ENCODE data around the gene CDH13. TPM values are rescaled to one million over a fixed set of nuclear protein-coding genes. Genes with fewer than 3 reads are reported as not detected.

Gene CDH13
- total and polyA plus RNA-seq, 2 experiments from 2014 or later: 1.6 to 4.4 TPM

DNA sequence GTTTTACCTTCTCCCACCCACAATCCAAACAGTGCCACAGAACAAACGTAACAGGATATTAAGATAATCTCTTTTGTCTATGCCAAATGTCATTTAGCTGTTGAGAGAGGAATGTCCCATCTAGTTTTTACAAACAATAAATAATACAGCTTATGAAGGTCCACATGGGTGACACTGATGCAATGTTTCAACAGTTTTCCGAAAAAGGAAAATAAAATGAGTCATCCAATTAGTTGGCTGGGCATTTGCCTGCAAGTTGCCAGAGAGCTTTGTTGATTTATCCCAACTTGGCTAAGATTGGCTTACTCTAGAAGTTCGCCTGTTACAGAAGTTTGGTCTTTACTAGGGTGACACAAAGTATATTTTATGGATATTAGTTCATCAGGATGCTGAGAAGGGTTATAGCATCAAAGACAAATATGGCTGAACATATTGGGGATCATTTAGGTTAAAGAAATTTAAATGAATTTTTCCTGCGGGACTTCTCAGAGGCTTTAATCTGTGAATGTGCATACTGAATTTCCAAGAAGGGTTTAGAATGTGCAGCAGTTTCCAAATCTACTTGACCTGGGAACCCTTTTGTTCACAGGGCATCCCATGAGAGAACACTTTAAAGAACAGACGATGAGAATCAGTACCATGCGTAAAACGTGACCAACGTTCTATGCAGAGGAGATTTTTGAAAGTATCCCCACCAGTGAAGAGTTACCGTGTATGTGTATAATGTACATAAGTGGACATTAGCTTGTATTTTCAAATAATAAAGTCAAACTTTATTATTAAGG lies 73.1 kb downstream of the CDH13 start (continued):
- TF ChIP-seq, protein P1, sequence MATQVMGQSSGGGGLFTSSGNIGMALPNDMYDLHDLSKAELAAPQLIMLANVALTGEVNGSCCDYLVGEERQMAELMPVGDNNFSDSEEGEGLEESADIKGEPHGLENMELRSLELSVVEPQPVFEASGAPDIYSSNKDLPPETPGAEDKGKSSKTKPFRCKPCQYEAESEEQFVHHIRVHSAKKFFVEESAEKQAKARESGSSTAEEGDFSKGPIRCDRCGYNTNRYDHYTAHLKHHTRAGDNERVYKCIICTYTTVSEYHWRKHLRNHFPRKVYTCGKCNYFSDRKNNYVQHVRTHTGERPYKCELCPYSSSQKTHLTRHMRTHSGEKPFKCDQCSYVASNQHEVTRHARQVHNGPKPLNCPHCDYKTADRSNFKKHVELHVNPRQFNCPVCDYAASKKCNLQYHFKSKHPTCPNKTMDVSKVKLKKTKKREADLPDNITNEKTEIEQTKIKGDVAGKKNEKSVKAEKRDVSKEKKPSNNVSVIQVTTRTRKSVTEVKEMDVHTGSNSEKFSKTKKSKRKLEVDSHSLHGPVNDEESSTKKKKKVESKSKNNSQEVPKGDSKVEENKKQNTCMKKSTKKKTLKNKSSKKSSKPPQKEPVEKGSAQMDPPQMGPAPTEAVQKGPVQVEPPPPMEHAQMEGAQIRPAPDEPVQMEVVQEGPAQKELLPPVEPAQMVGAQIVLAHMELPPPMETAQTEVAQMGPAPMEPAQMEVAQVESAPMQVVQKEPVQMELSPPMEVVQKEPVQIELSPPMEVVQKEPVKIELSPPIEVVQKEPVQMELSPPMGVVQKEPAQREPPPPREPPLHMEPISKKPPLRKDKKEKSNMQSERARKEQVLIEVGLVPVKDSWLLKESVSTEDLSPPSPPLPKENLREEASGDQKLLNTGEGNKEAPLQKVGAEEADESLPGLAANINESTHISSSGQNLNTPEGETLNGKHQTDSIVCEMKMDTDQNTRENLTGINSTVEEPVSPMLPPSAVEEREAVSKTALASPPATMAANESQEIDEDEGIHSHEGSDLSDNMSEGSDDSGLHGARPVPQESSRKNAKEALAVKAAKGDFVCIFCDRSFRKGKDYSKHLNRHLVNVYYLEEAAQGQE (IDR thresholded peaks at IDR 0.05; ENCODE audit: unreplicated experiment): no peak
- no peak for TF ChIP-seq EZH2 (IDR thresholded peaks at IDR 0.05; ENCODE audit: low read depth, unreplicated experiment)

DNA sequence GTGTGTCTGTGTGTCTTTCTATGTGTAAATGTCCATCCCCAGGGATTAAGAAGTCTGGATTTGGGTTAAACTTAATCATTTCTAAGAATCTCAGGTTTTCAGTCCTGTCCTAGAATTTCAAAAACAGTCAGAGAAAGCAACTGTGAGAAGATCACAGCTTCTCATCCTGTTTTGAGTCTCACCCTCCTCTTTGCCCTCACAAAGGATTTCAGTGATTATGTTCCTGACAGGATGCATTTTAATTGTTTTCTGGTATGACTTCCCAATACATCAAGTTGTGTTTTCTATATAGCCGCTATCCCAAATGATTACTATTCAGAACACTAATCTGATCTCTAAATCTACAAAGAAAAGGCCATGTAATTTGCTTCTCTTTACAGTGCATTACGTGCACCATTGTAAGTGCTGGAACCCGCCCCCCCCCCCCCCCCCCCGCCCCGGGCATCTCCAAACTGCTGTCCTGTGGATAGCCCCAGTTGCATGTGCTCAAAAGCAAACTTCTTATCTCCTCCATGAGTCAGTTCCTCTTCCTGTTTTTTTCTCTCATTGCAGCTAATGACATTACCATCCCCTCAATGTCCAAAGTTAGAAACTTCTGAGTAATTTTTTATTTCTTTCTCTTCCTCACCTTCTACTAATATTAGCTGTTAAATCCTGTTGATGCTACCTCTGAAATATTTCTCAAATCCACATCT lies 73.9 kb downstream of the CDH13 start:
- Histone ChIP-seq H3K27ac (ENCODE audit: low read depth) (no peak overlapping the region), H3K79me2 (replicated peaks; ENCODE audit: insufficient read depth) (no peaks in the 10 kb centered on the region), H3K4me2 (no peak overlapping the region), H3K27me3 (ENCODE audit: insufficient read depth) (no peaks in the 10 kb centered on the region), H3K4me3 (no peak overlapping the region), H3K4me1 (ENCODE audit: insufficient read depth) (peaks cover 5% of the 10 kb centered on the region; the same call in 1 of the 2 replicates), H4K20me1 (replicated peaks; ENCODE audit: insufficient read depth) (no peaks in the 10 kb centered on the region), H3K9me2 (ENCODE audit: insufficient read depth) (no peaks in the 10 kb centered on the region), H3F3A (replicated peaks; ENCODE audit: low read depth) (no peaks in the 10 kb centered on the region), H2AFZ (no peak overlapping the region), H3K36me3 (ENCODE audit: insufficient read depth) (no peaks in the 10 kb centered on the region)
- Mint-ChIP-seq H3K4me3 (no peak overlapping the region), H3K9me3 (no peaks in the 10 kb centered on the region), H3K4me1 (peaks cover 20% of the 10 kb centered on the region), H3K27me3 (ENCODE audit: insufficient read depth, low read depth, poor library complexity) (peaks cover 2% of the 10 kb centered on the region), H3K36me3 (ENCODE audit: low read depth) (no peaks in the 10 kb centered on the region), H3K27ac (no peak overlapping the region; the same call in 1 of the 2 replicates)
- DNase-seq (ENCODE audit: low spot score) (no peak), ATAC-seq (no peak)
- TF ChIP-seq STAT1 (IDR thresholded peaks at IDR 0.05; ENCODE audit: unreplicated experiment): no peak
- TF ChIP-seq, protein P2, sequence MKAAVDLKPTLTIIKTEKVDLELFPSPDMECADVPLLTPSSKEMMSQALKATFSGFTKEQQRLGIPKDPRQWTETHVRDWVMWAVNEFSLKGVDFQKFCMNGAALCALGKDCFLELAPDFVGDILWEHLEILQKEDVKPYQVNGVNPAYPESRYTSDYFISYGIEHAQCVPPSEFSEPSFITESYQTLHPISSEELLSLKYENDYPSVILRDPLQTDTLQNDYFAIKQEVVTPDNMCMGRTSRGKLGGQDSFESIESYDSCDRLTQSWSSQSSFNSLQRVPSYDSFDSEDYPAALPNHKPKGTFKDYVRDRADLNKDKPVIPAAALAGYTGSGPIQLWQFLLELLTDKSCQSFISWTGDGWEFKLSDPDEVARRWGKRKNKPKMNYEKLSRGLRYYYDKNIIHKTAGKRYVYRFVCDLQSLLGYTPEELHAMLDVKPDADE (IDR thresholded peaks at IDR 0.05): no peak
- no peak for TF ChIP-seq POLR2AphosphoS5 (IDR thresholded peaks at IDR 0.05; ENCODE audit: low read depth)
- TF ChIP-seq JUNB (IDR thresholded peaks at IDR 0.05; ENCODE audit: unreplicated experiment): no peak
- TF ChIP-seq, protein P3, sequence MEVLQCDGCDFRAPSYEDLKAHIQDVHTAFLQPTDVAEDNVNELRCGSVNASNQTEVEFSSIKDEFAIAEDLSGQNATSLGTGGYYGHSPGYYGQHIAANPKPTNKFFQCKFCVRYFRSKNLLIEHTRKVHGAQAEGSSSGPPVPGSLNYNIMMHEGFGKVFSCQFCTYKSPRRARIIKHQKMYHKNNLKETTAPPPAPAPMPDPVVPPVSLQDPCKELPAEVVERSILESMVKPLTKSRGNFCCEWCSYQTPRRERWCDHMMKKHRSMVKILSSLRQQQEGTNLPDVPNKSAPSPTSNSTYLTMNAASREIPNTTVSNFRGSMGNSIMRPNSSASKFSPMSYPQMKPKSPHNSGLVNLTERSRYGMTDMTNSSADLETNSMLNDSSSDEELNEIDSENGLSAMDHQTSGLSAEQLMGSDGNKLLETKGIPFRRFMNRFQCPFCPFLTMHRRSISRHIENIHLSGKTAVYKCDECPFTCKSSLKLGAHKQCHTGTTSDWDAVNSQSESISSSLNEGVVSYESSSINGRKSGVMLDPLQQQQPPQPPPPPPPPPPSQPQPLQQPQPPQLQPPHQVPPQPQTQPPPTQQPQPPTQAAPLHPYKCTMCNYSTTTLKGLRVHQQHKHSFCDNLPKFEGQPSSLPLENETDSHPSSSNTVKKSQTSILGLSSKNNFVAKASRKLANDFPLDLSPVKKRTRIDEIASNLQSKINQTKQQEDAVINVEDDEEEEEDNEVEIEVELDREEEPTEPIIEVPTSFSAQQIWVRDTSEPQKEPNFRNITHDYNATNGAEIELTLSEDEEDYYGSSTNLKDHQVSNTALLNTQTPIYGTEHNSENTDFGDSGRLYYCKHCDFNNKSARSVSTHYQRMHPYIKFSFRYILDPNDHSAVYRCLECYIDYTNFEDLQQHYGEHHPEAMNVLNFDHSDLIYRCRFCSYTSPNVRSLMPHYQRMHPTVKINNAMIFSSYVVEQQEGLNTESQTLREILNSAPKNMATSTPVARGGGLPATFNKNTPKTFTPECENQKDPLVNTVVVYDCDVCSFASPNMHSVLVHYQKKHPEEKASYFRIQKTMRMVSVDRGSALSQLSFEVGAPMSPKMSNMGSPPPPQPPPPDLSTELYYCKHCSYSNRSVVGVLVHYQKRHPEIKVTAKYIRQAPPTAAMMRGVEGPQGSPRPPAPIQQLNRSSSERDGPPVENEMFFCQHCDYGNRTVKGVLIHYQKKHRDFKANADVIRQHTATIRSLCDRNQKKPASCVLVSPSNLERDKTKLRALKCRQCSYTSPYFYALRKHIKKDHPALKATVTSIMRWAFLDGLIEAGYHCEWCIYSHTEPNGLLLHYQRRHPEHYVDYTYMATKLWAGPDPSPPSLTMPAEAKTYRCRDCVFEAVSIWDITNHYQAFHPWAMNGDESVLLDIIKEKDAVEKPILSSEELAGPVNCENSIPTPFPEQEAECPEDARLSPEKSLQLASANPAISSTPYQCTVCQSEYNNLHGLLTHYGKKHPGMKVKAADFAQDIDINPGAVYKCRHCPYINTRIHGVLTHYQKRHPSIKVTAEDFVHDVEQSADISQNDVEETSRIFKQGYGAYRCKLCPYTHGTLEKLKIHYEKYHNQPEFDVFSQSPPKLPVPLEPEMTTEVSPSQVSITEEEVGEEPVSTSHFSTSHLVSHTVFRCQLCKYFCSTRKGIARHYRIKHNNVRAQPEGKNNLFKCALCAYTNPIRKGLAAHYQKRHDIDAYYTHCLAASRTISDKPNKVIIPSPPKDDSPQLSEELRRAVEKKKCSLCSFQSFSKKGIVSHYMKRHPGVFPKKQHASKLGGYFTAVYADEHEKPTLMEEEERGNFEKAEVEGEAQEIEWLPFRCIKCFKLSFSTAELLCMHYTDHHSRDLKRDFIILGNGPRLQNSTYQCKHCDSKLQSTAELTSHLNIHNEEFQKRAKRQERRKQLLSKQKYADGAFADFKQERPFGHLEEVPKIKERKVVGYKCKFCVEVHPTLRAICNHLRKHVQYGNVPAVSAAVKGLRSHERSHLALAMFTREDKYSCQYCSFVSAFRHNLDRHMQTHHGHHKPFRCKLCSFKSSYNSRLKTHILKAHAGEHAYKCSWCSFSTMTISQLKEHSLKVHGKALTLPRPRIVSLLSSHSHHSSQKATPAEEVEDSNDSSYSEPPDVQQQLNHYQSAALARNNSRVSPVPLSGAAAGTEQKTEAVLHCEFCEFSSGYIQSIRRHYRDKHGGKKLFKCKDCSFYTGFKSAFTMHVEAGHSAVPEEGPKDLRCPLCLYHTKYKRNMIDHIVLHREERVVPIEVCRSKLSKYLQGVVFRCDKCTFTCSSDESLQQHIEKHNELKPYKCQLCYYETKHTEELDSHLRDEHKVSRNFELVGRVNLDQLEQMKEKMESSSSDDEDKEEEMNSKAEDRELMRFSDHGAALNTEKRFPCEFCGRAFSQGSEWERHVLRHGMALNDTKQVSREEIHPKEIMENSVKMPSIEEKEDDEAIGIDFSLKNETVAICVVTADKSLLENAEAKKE (CRISPR knock-in tag; IDR thresholded peaks at IDR 0.05): no peak
- no peak for TF ChIP-seq ZNF331 (CRISPR knock-in tag; IDR thresholded peaks at IDR 0.05; ENCODE audit: low read depth)
- no peak for TF ChIP-seq NANOG (IDR thresholded peaks at IDR 0.05; ENCODE audit: borderline replicate concordance)
- TF ChIP-seq ZNF114 (CRISPR knock-in tag; IDR thresholded peaks at IDR 0.05): no peak
- TF ChIP-seq, protein P4, sequence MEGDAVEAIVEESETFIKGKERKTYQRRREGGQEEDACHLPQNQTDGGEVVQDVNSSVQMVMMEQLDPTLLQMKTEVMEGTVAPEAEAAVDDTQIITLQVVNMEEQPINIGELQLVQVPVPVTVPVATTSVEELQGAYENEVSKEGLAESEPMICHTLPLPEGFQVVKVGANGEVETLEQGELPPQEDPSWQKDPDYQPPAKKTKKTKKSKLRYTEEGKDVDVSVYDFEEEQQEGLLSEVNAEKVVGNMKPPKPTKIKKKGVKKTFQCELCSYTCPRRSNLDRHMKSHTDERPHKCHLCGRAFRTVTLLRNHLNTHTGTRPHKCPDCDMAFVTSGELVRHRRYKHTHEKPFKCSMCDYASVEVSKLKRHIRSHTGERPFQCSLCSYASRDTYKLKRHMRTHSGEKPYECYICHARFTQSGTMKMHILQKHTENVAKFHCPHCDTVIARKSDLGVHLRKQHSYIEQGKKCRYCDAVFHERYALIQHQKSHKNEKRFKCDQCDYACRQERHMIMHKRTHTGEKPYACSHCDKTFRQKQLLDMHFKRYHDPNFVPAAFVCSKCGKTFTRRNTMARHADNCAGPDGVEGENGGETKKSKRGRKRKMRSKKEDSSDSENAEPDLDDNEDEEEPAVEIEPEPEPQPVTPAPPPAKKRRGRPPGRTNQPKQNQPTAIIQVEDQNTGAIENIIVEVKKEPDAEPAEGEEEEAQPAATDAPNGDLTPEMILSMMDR (conservative IDR thresholded peaks at IDR 0.05; ENCODE audit: low read depth in 2 of 2): no peak
- TF ChIP-seq EZH2 (IDR thresholded peaks at IDR 0.05; ENCODE audit: low read depth, unreplicated experiment): no peak

Data from GM23338 (cell line).